ENCODE results near the gene VLDLR.
A peak's percentile ranks its signal among the peaks of the same experiment; 100 is the strongest.
"Not testable (repeated sequence)": the region's sequence is repeated elsewhere in the genome, so short reads cannot be mapped to it uniquely, and the experiment has no call there.

Gene VLDLR

DNA sequence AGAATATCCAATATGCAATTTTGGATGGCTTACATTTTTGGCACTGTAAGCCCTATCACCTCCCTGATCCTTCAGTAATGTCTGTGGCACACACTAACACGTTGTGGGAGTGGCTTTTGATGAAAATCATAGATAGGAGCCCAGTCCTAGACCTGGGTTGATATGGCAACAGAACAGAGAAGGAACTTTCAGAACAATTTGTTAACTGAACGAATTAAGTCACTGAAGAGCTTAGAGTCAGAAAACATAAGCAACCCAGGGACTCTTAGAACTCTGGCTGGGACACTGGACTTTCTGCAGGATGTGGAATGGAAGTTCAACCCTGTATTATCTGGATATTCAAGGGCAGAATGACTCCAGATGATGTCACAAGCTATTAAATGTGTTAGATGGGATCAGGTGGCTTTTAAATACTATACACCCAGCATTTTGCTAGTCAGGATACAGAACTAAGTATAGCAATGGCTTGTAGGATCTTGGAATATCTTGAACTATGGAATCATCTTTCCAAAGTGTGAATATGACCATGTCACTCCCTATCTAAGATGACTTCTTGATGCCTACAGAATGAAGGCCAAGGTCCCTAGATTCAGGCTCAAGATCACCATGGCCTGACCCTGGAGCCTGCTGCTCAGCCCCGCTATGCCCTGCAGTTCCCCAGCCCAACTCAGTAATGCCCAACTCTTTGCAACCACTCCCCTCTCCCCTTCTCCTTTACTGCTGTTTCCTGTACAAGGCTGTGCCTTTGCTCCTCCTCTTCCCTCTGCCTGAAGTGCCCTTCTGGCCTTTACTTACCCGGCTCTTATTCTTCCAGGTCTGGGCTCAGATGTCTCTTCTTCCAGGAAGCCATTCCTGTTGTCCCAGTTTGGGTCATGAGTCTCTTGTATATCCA is 42.8 kb downstream of the VLDLR start:
- no peak for DNase-seq

DNA sequence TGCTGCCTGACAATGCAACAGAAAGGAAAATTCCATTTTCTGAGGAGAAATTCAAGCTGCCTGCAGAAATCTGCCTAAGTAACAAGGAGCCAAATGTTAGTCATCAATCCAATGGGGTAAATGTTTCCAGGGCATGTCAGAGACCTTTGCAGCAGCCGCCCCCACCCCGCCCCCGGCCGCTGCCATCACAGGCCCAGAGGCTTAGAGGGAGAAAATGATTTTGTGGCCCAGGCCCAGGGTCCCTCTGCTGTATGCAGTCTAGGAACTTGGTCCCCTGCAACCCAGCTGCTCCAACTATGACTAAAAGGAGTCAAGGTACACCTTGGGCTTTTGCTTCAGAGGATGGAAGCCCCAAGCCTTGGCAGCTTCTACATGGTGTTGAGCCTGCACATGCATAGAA is 45.0 kb downstream of the VLDLR start:
- no peak for DNase-seq

DNA sequence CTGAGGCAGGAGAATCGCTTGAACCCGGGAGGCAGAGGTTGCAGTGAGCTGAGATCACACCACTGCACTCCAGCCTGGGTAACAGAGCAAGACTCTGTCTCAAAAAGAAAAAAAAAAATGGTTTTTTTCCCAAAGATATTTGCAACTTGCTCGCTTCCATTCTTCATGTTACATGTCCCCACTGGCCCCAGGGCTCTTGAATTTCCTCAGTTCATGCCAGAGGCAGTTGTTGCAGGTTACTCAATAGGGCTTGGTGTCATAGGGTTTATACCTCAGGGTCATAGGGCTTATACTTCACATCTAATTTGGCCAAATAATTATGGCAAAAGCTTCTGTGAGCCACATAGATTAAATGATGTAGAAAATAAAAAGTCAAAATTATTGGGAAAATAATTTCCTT is 51.6 kb downstream of the VLDLR start:
- no peak for DNase-seq

DNA sequence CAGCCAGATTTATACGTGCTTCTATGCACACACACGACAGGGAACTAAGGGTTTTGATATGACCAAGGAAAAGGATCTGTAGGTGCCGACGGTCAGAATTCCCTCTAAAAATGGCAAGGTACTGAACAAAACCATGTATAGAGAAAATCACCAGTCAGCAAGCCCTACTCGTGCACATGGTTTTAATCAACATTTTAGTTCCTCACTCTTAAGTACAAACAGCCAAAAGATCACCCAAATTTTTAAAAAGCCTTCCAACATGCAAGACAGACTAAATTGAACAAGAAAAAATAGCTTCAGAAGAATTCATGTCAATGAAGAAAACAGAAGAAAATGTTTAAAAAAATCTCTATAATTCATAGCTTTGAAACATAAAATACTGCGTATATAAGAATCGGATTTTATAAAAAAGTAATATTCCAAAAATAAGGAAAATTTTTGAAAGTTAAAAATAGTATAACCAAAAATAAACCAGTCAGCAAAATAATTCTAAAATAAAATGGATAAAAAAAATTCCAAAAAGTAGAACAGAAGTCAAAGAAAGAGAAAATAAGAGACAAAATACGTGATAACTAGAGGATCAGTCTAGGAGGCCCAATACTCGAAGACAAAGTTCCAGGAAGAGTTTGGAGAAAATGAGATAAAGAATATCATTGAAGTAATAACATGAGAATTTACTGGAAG is 52.7 kb downstream of the VLDLR start:
- DNase-seq = no peak

DNA sequence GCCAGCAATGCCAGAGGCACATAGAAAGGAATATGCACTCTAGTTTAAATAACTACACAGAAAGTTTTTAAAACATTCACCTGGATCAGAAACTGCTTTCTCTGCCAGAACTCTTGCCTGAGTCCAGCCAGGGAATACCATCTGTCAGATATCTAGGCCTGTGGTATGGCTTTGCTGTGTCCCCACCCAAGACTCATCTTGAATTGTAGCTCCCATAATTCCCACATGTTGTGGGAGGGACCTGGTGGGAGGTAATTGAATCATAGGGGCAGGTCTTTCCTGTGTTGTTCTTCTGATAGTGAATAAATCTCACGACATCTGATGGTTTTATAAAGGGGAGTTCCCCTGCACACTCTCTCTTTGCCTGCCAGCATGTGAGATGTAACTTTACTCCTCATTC is 54.2 kb downstream of the VLDLR start:
- DNase-seq = no peak

DNA sequence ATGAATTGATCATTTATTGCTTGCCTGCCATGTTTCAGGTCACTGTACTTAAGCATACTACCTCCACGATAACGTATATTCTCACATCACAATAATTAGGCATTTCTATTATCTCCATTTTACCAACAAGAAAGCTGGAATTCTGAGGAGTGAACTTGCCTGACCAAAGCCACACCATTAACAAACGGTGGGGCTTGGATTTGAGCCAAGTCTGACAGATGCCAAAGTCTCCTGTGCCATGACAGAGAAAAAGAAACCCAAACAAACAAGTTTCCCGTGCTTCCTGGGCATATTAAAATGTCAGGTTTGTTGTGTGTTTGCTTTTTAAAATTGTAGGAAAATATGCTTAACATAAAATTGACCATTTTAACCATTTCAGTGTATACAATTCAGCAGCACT is 54.9 kb downstream of the VLDLR start:
- DNase-seq = no peak

DNA sequence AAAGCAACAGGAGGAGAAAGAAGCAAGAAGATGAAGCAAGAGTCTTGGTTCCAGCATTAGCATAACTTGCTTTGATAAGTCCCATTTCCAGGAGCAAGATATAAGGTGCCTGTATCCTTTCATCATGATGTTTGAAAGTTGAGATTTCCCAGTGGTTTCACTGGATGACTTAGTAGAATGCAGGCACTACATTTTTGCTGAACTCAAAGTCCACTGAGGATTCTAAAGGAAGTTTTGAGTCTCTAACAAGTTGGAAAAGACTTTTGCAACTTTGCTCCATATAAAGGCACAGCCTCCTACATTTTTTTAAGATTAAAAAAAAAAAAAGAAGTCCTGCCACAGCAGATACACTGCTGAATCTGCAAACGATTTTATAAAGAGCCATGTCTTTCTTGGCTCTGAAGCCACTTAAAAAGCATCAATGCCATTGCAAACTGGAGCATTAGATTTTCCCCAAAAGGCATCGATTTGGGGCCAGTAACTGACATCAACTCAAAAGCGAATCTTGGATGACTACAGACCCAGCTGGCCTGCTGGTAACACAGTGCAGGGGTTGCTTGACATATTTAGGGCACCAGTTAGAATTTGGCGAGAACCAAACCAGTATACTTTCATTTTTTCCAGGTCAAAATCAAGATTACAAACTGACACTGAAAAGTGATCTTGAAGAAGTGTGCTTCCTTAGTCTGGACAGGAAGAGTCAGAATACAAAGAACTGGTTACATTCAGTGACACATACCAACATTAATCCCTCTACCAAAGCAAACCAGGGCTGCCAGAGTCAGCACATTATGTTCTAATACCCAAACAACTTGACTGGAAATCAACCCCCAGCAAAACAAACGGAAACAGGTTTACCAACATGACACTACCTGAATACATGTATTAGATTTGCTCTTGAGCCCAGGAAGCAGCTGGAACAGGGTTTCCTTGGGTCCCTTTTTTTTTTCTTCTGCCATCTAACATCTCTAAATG is 56.6 kb downstream of the VLDLR start:
- DNase-seq = no peak

DNA sequence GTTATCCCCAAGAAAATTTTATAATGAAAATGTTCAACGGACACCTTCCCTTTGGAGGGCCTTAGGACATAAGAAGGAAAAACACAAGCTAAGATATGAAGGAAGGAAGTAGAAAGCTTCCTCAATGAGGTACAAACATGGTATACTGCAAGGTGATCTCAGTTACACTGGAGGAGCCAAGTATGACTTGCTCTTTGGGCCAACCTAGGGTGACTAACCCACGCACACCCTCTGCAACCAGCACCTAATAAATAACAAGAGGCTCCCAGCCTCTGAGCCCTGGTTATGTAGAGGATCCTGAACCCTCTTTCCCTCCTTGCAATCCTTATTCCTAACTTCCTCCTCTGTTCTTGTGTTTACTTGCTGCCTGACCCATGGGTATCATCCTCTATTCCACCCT is 57.4 kb downstream of the VLDLR start:
- DNase-seq = no peak

DNA sequence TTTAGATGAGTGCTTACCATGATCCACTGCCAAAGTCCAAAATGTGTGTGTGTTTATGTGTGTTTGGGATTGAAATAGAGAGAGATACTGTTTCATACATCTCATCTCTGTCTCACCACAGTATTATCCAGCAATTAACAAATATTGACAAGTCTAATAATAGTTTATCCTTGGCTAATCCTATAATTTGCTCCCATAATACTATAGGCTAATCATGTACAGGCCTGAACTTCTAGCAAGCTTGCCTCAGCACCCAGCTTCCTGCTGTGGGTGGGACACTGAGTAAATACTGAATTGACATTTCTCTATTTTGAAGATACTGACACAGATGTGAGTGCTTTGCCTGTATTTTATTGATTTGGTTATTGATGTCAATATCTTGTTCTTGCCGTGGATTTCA is 60.4 kb downstream of the VLDLR start:
- no peak for DNase-seq

DNA sequence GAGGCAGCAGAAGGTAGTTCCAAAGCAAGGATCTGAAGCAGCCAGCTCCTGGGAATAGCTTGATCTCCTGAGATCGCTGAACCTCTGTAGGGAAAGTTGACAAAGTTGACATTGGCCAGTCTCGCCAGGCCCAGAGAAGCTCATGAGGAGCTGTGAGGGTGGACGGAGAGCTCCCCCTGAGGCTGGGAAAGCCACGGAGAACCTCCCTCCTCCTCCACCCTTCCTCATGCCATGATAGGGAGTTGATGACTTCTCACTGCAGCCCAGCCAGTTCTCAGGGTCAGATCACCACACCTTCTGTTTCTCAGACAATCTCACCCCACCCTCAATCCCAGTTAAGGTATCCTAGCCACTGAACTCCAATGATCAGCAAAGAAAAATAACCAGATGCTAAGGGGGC is 65.3 kb downstream of the VLDLR start:
- DNase-seq = no peak

DNA sequence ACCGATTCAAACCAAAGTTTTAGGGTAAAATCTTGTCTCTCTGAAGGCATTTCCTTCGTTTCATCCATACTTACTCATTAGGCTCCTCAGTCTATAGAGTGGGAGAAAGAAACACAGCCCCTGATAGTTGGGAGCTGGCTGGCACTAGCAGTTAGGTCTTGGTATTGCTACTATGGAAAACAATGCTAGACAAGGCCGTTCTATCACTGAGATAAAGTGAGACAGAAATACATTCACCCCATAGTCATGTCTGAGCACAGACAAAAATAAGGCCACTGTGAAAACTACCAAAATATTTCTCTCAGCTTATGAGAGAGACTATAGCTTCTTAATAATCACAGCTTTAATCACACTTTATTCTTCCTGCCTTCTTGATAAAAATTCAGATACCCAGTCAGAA is 67.0 kb downstream of the VLDLR start:
- DNase-seq = no peak

DNA sequence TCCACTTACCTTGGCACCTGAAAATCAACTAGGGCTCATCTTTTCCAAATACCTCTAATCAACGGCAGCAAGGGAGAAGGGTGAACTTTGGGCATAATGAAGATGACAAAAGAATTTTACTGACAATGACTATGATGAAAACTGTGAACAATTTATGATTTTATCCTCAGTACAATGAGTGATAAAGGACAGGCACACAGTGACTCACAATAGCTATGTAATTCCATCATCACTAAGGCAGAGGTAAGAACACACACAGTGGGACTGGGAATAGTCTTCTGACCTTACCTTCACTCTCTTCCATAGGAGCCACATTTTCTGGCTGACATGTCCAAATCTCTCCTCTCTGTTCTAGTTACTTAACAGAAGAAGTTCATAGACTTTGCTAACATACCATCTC is 69.6 kb downstream of the VLDLR start:
- DNase-seq = no peak

DNA sequence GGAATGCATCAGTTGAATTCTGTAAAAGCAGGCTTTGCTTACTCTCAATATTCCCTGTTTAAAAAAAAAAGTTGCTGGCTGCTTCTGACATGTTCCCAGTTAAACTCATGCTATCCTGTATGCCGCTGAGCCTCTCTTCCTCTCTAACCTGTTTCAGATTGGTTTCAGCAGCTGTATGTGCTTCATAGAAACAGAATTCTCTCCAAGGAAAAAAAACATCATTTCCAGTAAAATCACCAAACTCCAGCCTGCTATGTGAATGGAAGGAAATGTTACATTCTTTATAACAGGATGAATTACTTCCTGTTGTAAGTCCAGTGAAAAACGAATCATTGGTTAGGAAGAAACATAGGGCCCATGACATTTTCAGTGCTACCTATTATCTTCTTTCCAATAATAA is 70.0 kb downstream of the VLDLR start:
- DNase-seq = no peak

DNA sequence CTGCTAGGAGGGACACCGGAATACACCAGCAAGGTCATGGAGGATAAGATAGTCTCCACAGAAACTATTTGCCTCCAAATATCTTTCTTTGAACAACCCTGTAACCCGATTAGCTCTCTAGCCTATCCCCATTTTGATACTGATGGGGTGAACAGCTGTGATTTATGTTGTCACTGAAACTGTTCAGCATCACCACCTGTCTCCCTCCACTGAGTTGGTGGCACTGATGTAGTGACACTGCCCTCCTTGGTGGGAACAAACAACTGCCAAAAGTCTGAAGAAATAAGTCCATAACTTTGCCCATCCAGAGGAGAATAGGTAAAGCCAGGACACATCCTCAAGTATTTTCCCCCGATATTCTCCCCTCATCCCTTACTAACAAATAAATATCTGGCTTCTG is 71.5 kb downstream of the VLDLR start:
- DNase-seq = peak; percentile 55

DNA sequence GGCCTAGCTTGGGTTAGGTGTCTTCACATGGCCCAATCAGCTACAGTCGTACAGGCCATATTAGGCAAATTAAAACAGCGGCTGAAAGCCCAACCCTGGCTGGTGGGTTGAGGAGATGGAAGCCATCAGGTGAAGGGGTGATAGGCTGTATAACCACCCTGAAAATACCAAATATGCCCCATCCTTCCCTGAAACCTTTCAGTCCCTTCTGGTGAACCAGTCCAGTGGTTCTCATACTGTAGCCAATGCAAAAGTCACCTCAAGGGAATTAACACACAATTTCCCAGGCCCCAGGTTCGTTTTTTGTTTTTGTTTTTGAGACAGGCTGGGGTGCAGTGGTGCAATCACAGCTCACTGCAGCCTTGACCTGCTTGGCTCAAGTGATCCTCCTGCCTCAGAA is 75.9 kb downstream of the VLDLR start:
- DNase-seq = no peak

DNA sequence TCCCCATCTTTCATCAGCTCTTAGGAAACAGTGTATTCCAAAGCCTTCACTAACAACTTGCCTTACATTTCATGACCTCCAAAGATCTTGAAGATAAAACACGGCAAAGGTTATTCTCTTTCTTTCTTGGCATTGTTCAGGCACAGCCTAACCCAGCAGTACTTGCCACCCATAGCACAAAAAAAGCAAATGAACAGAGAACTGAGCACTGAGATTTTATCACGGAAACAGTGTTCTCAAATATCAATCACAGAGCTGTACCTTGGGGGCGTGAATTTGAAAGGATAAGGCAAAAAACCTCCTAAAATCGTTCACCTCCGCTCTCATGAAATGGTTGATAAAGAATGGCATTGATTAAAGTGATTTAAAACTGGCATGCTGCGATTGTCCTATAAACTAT is 78.8 kb downstream of the VLDLR start:
- DNase-seq = no peak

DNA sequence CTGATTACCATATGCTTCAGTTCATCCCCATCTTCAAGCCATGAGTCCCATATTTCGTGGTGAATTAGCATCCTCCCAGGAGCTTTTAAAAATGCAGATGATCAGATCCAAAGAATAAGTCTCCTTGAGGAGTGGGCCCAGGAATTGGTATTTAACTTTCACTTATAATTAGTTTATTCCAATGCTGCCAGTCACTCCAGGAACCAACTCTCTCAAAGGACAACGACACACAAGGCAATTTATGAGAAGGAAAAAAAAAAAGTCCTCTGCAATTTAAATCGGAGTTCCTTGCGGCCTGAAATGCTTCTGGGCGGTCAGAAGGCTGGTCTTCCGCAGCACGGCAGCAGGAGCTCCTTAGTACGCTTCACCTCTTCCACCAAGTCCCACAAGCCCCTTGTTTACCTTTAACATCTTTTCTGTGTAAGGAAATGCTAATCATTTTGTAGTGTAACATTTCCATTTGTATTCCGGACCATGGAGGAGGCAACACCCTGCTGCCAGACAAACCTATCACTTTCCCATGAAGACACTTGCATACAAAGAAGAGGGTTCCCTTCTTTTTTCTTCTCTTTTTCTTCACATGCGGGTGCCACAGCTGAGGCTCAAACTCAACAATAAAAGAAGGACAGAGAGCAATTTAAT is 79.4 kb downstream of the VLDLR start:
- no peak for DNase-seq

DNA sequence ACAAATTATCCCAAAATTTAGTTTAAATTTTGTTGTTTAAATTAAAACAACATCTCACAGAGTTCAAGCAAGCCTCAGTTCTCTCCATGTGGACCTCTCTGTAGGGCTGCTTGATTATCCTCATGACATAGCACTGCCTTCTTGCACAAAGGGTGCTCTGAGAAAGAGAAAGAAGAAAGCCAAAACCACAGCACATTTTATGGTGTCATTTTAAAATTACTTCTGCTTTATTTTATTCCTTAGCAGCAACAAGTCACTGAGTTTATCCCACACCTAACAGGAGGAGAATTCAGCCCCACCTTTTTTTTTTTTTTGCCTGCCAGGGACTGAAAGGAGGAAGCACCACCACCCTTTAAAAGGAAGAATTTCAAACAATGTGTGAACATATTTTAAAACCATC is 82.9 kb downstream of the VLDLR start:
- no peak for DNase-seq

DNA sequence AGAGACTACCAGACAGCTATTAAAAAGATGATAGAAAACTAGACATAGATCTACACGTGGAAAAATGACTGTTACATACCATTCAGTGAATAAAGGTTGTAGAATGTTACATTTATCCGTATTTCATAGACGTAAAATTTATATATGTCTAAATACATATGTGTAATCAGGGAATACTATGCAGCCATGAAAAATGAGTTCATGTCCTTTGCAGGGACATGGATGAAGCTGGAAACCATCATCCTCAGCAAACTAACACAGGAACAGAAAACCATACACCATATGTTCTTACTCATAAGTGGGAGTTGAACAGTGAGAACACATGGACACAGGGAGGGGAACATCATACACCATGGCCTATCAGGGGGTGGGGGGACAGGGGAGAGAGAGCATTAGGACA is 85.7 kb downstream of the VLDLR start:
- DNase-seq = not testable (repeated sequence)

Measured in NCI-H524 treated with DMSO at 0.1 percent for 48 hours (cell line).